ENCODE measurements around the gene CERS5.

The CERS5 gene, protein sequence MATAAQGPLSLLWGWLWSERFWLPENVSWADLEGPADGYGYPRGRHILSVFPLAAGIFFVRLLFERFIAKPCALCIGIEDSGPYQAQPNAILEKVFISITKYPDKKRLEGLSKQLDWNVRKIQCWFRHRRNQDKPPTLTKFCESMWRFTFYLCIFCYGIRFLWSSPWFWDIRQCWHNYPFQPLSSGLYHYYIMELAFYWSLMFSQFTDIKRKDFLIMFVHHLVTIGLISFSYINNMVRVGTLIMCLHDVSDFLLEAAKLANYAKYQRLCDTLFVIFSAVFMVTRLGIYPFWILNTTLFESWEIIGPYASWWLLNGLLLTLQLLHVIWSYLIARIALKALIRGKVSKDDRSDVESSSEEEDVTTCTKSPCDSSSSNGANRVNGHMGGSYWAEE

GRCh38 chr12:50167049-50167828 lies at the start of gene CERS5:
CERS5 (minus strand) TSS chr12:50167369; CDS start chr12:50167297, 72 bp downstream.
- DNase-seq (ENCODE audit: low read depth, low spot score), result peak; percentile 95

- no peak for DNase-seq (ENCODE audit: low read depth, low spot score)
These were observed 47.9 kb upstream of the CERS5 start for GRCh38 chr12:50215033-50215432.

DNA sequence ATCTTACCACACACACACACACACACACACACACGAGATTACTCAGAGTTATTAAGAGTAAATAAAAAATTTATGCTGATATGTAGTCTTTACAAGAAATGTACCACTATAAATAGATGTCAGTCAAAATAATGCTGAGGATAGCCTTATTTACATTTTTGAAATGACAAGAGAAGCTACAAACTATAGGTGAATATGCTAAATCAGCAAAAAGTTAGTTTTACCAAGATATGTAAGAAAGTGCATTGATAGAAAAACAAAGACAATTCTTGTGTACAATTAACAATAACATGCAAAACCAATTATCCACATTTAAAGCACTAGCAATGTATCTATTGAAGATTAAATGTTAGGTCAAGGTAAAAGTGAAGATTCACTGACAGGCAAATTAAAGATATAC lies 46.8 kb upstream of the CERS5 start:
- DNase-seq (ENCODE audit: low read depth, low spot score), result no peak

DNA sequence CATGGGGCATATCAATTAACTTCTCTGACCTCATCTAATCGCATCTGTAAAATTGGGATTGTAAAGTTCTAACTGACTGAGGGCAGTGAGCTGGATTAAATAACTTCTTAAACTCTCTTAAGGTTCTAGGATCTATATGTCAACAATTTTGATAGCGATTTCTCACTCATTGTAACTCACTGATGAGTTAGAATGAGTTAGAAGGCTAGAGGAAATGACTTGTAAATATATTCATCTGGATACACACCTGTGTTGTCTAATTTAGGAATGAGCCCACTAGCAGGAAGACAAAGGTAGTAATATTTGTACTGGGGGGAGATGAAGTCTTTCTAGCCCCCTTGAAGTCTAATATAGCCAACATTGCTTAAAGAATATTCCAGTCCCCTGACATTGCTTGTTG lies 46.3 kb upstream of the CERS5 start:
- no peak for DNase-seq (ENCODE audit: low read depth, low spot score)

- DNase-seq (ENCODE audit: low read depth, low spot score), result no peak
These were observed 44.9 kb upstream of the CERS5 start for GRCh38 chr12:50212071-50212467.

GRCh38 chr12:50211392-50212070 lies 44.4 kb upstream of the CERS5 start:
- no peak for DNase-seq (ENCODE audit: low read depth, low spot score)

DNA sequence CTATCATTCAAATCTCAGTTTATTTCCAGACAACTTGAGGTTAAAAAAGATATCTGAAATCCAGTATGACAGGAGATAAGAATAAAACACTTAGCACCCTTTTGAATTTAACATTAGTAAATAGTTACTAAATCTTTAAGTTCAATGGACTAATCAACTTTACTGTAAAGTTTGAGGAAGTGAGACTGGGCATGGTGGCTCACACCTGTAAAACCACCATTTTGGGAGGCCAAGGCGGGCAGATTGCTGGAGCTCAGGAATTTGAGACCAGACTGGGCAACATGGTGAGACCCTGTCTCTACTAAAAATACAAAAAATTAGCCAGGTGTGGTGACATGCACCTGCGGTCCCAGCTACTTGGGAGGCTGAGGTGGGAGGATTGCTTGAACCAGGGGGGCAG lies 40.3 kb upstream of the CERS5 start:
- DNase-seq (ENCODE audit: low read depth, low spot score), result no peak

DNA sequence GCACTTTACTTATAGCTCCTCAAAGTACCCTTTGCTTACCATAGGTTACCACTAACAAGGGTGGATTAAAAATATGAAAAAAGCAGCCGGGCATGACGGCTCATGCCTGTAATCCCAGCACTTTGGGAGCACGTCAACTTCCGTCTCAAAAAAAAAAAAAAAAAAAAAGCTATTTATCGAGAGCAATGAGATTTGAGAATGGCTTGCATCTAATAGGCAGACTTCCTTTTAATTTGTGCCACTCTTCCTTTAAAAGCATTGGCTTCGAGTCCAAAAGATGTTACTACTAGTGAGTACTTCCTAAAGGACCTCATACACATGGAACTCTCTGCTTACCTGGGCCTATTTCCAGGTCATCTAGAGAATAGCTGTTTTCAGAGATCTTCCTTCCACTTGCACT lies 38.5 kb upstream of the CERS5 start:
- DNase-seq (ENCODE audit: low read depth, low spot score), result no peak

- DNase-seq (ENCODE audit: low read depth, low spot score), result no peak
These were observed 36.5 kb upstream of the CERS5 start for GRCh38 chr12:50203691-50204090.

DNA sequence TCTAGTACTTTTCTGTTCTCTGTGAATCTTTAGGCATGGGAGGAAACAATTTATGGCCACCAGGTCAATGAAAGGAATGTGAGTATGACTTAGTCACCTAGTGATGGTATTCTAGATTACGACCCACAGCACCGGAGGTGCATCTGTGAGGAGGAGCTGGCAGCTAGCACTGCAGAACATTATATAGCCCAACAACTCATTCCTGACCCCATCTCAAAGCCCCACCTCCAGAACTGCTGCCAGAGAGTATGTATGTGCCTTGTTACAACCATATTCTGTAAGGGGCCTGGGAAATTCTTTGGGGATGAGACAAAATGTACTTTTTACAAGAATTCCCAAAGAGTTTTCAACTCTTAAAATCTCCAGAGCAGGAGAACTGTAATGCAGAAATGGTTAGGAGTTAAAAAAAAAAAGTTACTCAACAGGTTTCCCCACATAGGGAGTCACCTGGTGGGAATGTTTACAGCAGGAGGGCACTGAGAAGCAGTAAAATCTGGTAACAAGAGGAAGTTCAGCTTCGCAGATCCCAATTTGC lies 34.9 kb upstream of the CERS5 start:
- no peak for DNase-seq (ENCODE audit: low read depth, low spot score)

- no peak for DNase-seq (ENCODE audit: low read depth, low spot score)
These were observed 33.5 kb upstream of the CERS5 start for GRCh38 chr12:50200552-50201273.

- DNase-seq (ENCODE audit: low read depth, low spot score), result no peak
These were observed 31.7 kb upstream of the CERS5 start for GRCh38 chr12:50198829-50199228.

DNA sequence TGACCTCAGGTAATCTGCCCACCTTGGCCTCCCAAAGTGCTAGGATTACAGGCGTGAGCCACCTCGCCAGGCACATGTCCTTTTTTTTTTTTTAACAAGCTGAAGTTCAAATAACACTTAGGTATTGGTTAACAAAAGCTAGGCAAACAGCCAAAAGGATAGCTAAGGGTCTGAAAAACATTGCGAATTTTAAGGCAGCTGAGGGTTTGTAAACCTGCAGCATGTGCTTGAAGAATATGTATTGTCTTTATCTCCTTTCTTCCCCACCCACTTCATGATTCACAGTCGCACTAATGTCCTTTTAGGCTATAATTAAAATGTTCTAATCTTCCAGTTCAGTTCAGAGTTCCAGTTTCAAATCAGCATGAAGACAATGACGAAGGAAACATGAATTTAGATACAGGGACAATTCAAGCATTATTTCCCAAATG lies 30.1 kb upstream of the CERS5 start:
- DNase-seq (ENCODE audit: low read depth, low spot score), result no peak

DNA sequence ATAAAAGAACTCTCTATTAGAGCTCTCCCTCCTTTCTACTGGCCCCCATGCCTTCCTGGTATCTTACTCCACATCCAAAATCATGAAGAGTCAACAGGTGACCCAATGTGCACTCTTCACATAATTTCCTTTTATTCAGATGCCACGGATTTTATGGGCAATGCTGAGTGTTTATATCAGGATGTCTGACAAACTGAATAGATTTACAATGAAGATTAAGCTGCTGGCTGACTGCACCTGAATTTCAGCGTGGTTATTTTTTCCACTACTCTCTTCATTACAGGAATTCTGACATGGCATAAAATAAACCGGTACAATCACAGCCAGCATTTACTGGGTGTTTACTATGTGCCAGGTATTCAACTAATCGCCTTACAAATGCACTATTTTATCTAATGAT lies 29.4 kb upstream of the CERS5 start:
- no peak for DNase-seq (ENCODE audit: low read depth, low spot score)

DNA sequence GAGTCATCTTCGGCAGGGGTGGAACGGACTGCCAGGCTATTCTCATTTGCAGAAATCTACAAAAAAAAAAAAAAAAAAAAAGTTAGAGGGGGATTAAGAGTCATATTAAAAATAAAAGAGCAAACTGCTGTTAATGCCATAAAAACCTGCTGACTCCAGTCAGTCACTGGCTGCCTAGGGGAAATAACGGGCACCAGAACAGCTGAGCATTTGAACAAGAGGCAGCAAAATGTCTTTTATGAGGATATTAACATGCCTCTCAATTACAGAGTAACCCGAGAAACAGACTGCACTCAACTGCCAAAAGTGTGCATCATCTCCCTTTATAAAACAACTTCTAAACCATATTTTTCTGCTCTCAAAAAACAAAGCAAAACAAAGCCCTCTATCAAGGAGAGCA lies 28.7 kb upstream of the CERS5 start:
- no peak for DNase-seq (ENCODE audit: low read depth, low spot score)

DNA sequence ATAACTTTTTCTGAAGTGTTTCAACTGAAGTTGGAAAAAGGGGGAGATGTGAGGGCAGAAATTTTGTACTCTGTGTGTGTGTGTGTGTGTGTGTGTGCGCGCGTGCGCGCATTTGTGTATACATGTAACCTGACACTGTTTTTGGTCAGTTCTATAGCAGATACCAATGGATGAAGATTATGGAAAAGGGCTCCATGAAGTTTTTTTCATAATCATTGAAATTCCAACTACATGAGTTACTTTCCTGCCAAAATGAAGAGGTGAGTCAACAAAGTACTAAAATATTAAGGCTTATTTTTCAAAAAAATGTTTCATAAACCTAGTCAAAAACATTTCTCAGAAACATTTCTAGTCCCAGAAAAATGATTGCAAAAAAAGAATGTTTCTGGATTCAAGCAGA lies 25.7 kb upstream of the CERS5 start:
- no peak for DNase-seq (ENCODE audit: low read depth, low spot score)

DNA sequence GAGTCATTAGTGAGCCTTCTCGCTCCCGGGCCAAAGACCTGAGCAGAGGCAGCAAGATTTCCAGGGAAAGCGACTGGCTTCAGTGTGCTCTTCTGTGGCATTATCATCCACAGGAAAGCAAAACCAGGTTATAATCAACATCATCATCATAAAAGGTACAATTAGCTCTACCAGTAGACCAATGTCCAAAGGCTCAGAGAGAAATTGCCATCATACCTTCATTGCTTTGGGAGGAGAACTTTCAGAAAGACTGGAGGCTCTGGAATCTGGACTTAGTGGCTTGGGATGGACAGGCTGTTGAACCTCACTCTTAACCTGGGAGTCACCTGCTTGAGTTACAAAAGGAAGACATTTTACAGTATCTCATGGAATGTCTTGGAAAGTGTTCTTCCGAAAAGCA lies 25.1 kb upstream of the CERS5 start:
- DNase-seq (ENCODE audit: low read depth, low spot score), result no peak

- DNase-seq (ENCODE audit: low read depth, low spot score), result no peak
These were observed 23.7 kb upstream of the CERS5 start for GRCh38 chr12:50190859-50191258.

- DNase-seq (ENCODE audit: low read depth, low spot score), result no peak
These were observed 21.9 kb upstream of the CERS5 start for GRCh38 chr12:50188875-50189575.

GRCh38 chr12:50188241-50188781 lies 21.1 kb upstream of the CERS5 start:
- DNase-seq (ENCODE audit: low read depth, low spot score), result no peak
